ENCODE data around the gene IGLON5. TPM values are rescaled to one million over a fixed set of nuclear protein-coding genes. Genes with fewer than 3 reads are reported as not detected.

Gene IGLON5
- total and polyA plus RNA-seq, 8 donors: 1.0 to 4.1 (median 2.3) TPM; not detected in 2

DNA sequence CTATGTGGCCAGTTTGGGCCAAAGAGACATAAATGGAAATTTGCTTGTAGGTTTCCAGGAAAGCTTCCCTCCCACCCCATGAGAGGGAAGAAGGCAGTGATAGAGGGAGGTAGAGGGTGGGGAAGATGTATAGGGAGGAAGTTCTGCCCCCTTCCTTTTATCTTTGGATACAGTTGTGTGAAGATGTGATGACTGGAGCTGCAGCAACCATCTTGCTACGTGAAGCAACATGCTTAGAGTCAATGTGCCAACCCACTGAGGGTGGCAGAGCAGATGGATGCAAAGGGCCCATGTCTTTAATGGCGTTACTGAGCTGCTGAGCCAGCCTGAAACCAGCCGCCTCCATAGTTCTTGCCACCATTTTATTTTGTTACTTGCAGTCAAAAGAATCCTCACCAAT lies 19.7 kb downstream of the IGLON5 start:
- no peak overlapping the region for H3K27ac ChIP-seq
- intact Hi-C loops (cut with DNase I): no loop called here

DNA sequence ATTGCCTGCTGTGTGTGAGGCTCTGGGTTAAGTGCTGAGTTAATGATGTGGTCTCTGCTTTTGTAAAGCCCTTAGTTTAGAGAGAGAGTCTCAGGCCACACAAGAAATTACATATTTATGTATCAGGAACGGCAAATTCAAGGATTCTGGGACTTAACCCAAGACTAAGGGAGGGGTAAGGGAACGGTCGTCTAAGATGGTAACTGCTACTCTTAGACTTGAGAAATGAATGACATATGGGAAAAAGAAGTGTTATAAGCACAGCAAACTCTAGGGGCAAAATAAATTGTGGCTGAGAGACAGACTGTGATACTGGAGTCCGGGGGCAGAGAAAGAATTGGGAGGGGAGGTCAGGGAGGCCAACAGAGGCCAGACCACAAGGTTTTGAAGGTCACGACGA lies 20.3 kb downstream of the IGLON5 start:
- TF ChIP-seq, protein P1, sequence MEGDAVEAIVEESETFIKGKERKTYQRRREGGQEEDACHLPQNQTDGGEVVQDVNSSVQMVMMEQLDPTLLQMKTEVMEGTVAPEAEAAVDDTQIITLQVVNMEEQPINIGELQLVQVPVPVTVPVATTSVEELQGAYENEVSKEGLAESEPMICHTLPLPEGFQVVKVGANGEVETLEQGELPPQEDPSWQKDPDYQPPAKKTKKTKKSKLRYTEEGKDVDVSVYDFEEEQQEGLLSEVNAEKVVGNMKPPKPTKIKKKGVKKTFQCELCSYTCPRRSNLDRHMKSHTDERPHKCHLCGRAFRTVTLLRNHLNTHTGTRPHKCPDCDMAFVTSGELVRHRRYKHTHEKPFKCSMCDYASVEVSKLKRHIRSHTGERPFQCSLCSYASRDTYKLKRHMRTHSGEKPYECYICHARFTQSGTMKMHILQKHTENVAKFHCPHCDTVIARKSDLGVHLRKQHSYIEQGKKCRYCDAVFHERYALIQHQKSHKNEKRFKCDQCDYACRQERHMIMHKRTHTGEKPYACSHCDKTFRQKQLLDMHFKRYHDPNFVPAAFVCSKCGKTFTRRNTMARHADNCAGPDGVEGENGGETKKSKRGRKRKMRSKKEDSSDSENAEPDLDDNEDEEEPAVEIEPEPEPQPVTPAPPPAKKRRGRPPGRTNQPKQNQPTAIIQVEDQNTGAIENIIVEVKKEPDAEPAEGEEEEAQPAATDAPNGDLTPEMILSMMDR (IDR thresholded peaks at IDR 0.05): no peak
- Histone ChIP-seq H3K4me3 (no peak overlapping the region), H3K4me1 (peaks cover 4 to 12% of the 10 kb centered on the region in 2 donors), H3K27me3 (peaks cover 20 to 39% of the 10 kb centered on the region in 2 donors), H3K9me3 (no peaks in the 10 kb centered on the region), H3K27ac (no peak overlapping the region), H3K36me3 (no peaks in the 10 kb centered on the region)
- DNase-seq: no peak
- intact Hi-C loops (cut with DNase I): no loop called here
- no peak for ATAC-seq

More for the DNA sequence above, 19.7 kb downstream of the IGLON5 start:
- no peaks in the 10 kb centered on the region for H3K36me3 ChIP-seq
- peaks cover 22 to 44% of the 10 kb centered on the region in 2 donors for H3K27me3 ChIP-seq
- no peak overlapping the region for H3K4me3 ChIP-seq
- DNase-seq (no peak), ATAC-seq (no peak)
- no peaks in the 10 kb centered on the region for H3K9me3 ChIP-seq
- TF ChIP-seq, protein P1 (IDR thresholded peaks at IDR 0.05): no peak
- H3K4me1 ChIP-seq: peaks cover 4 to 12% of the 10 kb centered on the region in 2 donors

DNA sequence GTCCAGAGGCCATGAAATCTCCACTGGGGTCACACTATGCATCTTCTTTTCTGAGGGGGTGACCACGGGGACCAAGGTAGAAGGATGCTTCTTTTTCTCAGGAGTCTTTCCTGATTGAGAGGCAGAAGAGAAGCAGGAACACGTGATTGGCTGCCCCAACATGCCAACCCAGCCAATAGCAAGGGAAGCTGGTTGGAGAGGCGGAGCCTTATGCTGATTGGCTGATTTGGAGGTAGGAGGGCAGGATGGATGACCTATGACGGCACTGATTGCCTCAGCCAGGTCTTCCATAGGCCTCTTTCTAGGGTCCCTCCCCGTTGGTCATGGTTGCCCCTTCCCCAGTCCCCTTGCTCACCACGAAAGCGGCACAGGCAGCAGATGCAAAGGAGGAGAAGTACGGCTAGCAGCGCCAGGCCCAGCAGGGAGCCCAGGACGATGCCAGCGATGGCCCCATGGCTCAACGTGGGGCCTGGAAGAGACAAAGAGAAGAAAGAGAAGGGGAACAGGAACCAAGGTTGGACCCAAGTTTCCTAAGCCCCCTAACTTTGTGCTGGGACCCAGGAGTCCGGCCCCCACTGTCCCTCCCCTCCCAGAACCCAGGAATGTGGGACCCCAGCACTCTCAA lies 22.5 kb downstream of the IGLON5 start:
- no peak for ATAC-seq
- no peak overlapping the region for H3K27ac ChIP-seq

DNA sequence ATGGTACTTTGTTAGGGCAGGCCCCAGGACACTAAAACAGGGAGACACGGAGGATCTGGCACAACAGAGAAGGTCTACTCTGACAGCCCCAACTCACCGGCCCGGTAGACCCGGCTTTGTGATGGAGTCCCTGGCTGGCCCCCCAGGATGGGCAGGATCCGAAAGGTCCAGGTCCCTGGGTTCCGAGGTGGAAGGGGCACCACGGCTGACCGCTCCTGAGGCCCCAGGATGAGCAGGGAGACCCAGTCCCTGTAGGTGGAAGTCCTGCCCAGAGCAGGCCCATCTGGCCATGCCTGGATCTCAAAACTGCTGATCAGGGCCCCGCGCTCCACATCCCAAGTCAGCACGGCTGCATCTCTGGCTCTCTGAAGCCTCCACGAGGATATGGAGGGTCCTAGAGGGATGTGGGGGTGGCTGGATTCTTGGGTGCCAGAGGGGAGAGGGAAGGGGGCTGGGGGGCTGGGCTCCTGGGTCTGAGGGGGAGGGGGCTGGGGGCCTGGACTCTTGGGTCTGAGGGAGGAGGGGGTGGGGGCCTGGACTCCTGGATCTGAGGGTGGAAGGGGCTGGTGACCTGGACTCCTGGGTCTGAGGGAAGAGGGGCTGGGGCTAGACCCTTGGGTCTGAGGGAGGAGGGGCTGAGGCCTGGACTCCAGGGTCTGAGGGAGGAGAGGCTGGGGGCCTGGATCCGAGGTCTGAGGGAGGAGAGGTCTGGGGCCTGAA lies 25.9 kb downstream of the IGLON5 start:
- no peak overlapping the region for H3K4me3 ChIP-seq
- no peaks in the 10 kb centered on the region for H3K36me3 ChIP-seq
- TF ChIP-seq, protein P1 (IDR thresholded peaks at IDR 0.05): no peak
- no peak for DNase-seq
- H3K9me3 ChIP-seq: no peaks in the 10 kb centered on the region
- H3K27me3 ChIP-seq: peaks cover 0 to 14% of the 10 kb centered on the region in 2 donors
- H3K4me1 ChIP-seq: peaks cover 2 to 20% of the 10 kb centered on the region in 2 donors
- intact Hi-C loops (cut with DNase I): no loop called here
- H3K27ac ChIP-seq: no peak overlapping the region
- no peak for ATAC-seq

More for the DNA sequence above, 22.5 kb downstream of the IGLON5 start:
- Histone ChIP-seq H3K27me3 (peaks cover 0 to 17% of the 10 kb centered on the region in 2 donors), H3K4me3 (no peak overlapping the region), H3K36me3 (no peaks in the 10 kb centered on the region), H3K9me3 (no peaks in the 10 kb centered on the region), H3K4me1 (peaks cover 0 to 9% of the 10 kb centered on the region in 2 donors)
- TF ChIP-seq, protein P1 (IDR thresholded peaks at IDR 0.05): no peak
- no peak for DNase-seq
- intact Hi-C loops (cut with DNase I): no loop called here

DNA sequence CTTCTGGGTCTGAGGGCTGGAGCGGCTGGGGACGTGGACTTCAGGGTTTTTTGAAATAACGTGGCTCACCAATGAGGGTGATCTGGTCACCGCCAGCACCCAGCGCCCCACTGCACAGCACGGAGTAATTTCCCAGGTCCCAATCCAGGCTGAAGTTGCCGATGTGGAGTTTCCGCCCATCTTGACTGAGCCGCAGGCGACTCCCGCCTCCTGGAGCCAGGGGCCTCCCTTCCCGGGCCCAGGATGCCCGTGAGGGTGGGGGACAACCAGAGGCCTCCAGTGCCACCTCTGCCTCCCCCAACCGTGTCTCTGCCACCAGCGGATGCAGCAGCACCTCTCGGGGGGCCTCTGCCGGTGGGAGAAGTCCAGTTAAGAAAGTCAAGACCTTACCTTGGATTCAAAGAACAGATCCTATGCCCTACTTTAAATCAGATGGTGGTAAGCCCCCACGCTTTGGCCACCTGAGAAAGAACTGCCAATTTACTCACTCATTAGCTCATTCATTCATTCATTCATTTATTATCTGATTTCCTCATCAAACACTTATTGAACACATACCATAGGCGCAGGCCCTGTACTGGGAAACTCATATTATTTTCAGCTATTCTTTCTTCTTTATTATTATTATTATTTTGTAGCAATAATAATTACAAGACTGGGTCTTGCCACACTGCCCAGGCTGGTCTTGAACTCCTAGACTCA lies 26.6 kb downstream of the IGLON5 start:
- DNase-seq: no peak

More for the DNA sequence above, 26.6 kb downstream of the IGLON5 start:
- no peaks in the 10 kb centered on the region for H3K9me3 ChIP-seq
- H3K36me3 ChIP-seq: no peaks in the 10 kb centered on the region
- H3K27me3 ChIP-seq: peaks cover 0 to 14% of the 10 kb centered on the region in 2 donors
- peaks cover 2 to 20% of the 10 kb centered on the region in 2 donors for H3K4me1 ChIP-seq
- ATAC-seq: no peak
- TF ChIP-seq, protein P1 (IDR thresholded peaks at IDR 0.05): no peak
- no peak overlapping the region for H3K4me3 ChIP-seq
- intact Hi-C loops (cut with DNase I): no loop called here
- no peak overlapping the region for H3K27ac ChIP-seq

Data from left lung (tissue), 10 donors.